ENCODE measurements around the gene ULK4.

DNA sequence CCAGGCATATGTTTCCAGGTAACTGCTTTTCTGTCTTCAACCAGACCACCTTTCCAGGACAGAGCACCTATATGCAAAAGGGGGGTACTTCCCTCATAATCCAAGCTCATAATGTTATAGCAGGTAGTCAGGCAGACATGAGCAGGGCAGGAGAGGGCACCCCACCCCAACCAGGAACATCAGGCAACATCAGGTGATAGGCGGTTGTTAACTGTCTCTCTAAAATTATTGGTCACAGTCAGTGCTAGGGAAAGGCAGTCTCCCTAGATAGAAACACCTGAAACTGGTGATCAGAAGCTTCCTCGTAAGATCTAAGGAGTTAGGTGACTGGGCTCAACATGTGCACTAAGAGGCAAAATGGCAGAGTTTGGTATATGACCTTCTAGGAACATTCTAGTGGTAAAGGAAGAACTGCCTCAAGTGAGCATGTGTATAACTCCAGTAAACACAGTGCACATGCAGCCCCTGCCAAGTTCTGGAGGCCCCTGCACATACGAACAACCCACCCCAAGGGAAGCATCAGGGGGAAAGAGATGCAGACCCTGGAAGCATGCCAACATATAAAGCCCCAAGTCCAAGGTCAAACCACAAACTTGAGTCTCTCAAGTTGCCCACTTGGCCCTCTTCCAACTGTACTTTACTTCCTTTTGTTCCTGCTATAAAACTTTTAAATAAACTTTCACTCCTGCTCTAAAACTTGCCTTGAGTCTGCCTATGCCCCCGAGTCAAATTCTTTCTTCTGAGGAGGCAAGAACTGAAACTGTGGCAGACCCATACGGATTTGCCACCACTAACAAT is 270.9 kb downstream of the ULK4 start:
- TF ChIP-seq, protein P1, sequence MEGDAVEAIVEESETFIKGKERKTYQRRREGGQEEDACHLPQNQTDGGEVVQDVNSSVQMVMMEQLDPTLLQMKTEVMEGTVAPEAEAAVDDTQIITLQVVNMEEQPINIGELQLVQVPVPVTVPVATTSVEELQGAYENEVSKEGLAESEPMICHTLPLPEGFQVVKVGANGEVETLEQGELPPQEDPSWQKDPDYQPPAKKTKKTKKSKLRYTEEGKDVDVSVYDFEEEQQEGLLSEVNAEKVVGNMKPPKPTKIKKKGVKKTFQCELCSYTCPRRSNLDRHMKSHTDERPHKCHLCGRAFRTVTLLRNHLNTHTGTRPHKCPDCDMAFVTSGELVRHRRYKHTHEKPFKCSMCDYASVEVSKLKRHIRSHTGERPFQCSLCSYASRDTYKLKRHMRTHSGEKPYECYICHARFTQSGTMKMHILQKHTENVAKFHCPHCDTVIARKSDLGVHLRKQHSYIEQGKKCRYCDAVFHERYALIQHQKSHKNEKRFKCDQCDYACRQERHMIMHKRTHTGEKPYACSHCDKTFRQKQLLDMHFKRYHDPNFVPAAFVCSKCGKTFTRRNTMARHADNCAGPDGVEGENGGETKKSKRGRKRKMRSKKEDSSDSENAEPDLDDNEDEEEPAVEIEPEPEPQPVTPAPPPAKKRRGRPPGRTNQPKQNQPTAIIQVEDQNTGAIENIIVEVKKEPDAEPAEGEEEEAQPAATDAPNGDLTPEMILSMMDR (IDR thresholded peaks at IDR 0.05): no peak
- no peak for TF ChIP-seq POLR2AphosphoS5 (IDR thresholded peaks at IDR 0.05; ENCODE audit: low read depth, low read length)
- TF ChIP-seq, protein P2, sequence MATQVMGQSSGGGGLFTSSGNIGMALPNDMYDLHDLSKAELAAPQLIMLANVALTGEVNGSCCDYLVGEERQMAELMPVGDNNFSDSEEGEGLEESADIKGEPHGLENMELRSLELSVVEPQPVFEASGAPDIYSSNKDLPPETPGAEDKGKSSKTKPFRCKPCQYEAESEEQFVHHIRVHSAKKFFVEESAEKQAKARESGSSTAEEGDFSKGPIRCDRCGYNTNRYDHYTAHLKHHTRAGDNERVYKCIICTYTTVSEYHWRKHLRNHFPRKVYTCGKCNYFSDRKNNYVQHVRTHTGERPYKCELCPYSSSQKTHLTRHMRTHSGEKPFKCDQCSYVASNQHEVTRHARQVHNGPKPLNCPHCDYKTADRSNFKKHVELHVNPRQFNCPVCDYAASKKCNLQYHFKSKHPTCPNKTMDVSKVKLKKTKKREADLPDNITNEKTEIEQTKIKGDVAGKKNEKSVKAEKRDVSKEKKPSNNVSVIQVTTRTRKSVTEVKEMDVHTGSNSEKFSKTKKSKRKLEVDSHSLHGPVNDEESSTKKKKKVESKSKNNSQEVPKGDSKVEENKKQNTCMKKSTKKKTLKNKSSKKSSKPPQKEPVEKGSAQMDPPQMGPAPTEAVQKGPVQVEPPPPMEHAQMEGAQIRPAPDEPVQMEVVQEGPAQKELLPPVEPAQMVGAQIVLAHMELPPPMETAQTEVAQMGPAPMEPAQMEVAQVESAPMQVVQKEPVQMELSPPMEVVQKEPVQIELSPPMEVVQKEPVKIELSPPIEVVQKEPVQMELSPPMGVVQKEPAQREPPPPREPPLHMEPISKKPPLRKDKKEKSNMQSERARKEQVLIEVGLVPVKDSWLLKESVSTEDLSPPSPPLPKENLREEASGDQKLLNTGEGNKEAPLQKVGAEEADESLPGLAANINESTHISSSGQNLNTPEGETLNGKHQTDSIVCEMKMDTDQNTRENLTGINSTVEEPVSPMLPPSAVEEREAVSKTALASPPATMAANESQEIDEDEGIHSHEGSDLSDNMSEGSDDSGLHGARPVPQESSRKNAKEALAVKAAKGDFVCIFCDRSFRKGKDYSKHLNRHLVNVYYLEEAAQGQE (IDR thresholded peaks at IDR 0.05; ENCODE audit: insufficient read depth in 1 of 2, low read depth in 2 of 2, low read length in 1 of 2): no peak
- TF ChIP-seq SIN3A (IDR thresholded peaks at IDR 0.05; ENCODE audit: borderline replicate concordance, insufficient read depth, low read depth, low read length): no peak
